ENCODE measurements around the gene PHETA2. TPM values are rescaled to one million over a fixed set of nuclear protein-coding genes. Genes with fewer than 3 reads are reported as not detected.

PHETA2 gene
- total and polyA plus RNA-seq, 2 of the 13 experiments (the other 11 are each of a cell fraction or from before 2014, with no cell fraction given), result 0.07 TPM; not detected in 1

GRCh38 chr22:42070517-42071422 is 3.3 kb upstream of the PHETA2 start, which contains the start of gene NAGA (continued):
- no peak for TF ChIP-seq ZNF260 (CRISPR knock-in tag; IDR thresholded peaks at IDR 0.05; ENCODE audit: borderline replicate concordance, low read depth)
- peak; percentile 78 for TF ChIP-seq AGO1 (IDR thresholded peaks at IDR 0.05; ENCODE audit: low read depth, low read length, poor library complexity, severe bottlenecking)
- TF ChIP-seq SIX4 (CRISPR knock-in tag; IDR thresholded peaks at IDR 0.05), result peak; percentile 86
- 0 out of 2 replicates have a peak, but pooled peaks have one; percentile 36 for TF ChIP-seq ZSCAN29 (CRISPR knock-in tag; conservative IDR thresholded peaks at IDR 0.05)
- peak; percentile 64; the same call in 1 of the 2 replicates for TF ChIP-seq KLF11 (CRISPR knock-in tag; IDR thresholded peaks at IDR 0.05)
- TF ChIP-seq ZKSCAN1 (IDR thresholded peaks at IDR 0.05; ENCODE audit: low read length), result no peak
- no peak for TF ChIP-seq ZNF513 (CRISPR knock-in tag; conservative IDR thresholded peaks at IDR 0.05)
- TF ChIP-seq TAF1 (CRISPR knock-in tag; IDR thresholded peaks at IDR 0.05), result peak; percentile 79
- TF ChIP-seq MAZ (IDR thresholded peaks at IDR 0.05; ENCODE audit: borderline replicate concordance, low read depth, low read length), result peak; percentile 5; the same call in 1 of the 2 replicates
- peak; percentile 61 for TF ChIP-seq MAZ (CRISPR knock-in tag; IDR thresholded peaks at IDR 0.05; ENCODE audit: low read depth)
- TF ChIP-seq ZNF331 (CRISPR knock-in tag; IDR thresholded peaks at IDR 0.05), result peak; percentile 76; the same call in 1 of the 2 replicates
- peak; percentile 84 for TF ChIP-seq KDM5B (CRISPR knock-in tag; IDR thresholded peaks at IDR 0.05; ENCODE audit: borderline replicate concordance)
- TF ChIP-seq ZNF460 (CRISPR knock-in tag; IDR thresholded peaks at IDR 0.05; ENCODE audit: borderline replicate concordance), result peak; percentile 25; the same call in 1 of the 2 replicates
- TF ChIP-seq, protein P1, sequence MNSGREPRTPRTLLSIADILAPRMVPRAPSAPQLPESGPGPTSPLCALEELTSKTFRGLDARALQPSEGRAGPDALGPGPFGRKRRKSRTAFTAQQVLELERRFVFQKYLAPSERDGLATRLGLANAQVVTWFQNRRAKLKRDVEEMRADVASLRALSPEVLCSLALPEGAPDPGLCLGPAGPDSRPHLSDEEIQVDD (CRISPR knock-in tag; IDR thresholded peaks at IDR 0.05; ENCODE audit: borderline replicate concordance), result peak; percentile 95; the same call in 1 of the 2 replicates
- no peak for TF ChIP-seq MBNL3 (CRISPR knock-in tag; conservative IDR thresholded peaks at IDR 0.05)
- TF ChIP-seq THAP11 (CRISPR knock-in tag; IDR thresholded peaks at IDR 0.05), result peak; percentile 83
- no peak; the same call in 1 of the 2 replicates for TF ChIP-seq ZNF724P (CRISPR knock-in tag; IDR thresholded peaks at IDR 0.05; ENCODE audit: borderline replicate concordance)
- TF ChIP-seq IKZF5 (CRISPR knock-in tag; IDR thresholded peaks at IDR 0.05), result peak; percentile 69; the same call in 1 of the 2 replicates
- TF ChIP-seq ZNF251 (CRISPR knock-in tag; IDR thresholded peaks at IDR 0.05), result peak; percentile 77; the same call in 1 of the 2 replicates
- TF ChIP-seq CBFB (CRISPR knock-in tag; IDR thresholded peaks at IDR 0.05), result peak; percentile 77; the same call in 1 of the 2 replicates
- no peak for TF ChIP-seq MAFG (CRISPR knock-in tag; IDR thresholded peaks at IDR 0.05)
- TF ChIP-seq, protein P2, sequence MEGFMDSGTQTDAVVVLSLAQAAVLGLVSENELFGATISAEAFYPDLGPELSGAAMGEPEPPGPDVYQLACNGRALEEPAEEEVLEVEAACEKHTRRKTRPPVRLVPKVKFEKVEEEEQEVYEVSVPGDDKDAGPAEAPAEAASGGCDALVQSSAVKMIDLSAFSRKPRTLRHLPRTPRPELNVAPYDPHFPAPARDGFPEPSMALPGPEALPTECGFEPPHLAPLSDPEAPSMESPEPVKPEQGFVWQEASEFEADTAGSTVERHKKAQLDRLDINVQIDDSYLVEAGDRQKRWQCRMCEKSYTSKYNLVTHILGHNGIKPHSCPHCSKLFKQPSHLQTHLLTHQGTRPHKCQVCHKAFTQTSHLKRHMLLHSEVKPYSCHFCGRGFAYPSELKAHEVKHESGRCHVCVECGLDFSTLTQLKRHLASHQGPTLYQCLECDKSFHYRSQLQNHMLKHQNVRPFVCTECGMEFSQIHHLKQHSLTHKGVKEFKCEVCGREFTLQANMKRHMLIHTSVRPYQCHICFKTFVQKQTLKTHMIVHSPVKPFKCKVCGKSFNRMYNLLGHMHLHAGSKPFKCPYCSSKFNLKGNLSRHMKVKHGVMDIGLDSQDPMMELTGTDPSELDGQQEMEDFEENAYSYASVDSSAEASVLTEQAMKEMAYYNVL (CRISPR knock-in tag; IDR thresholded peaks at IDR 0.05; ENCODE audit: borderline replicate concordance), result peak; percentile 68; the same call in 1 of the 2 replicates
- TF ChIP-seq ZZZ3 (CRISPR knock-in tag; IDR thresholded peaks at IDR 0.05; ENCODE audit: borderline replicate concordance), result peak; percentile 76; the same call in 1 of the 2 replicates
- peak; percentile 87 for TF ChIP-seq POLR2G (IDR thresholded peaks at IDR 0.05; ENCODE audit: low read depth, low read length)
